Osteocyte (in vitro differentiated cells): ENCODE results near the gene PHGDH. TPM values are rescaled to one million over a fixed set of nuclear protein-coding genes. Genes with fewer than 3 reads are reported as not detected.

Experiments used
- DNase-seq: peaks from one replicate; pipeline ENCODE4 v3.0.0; 2021; ENCODE audit warnings: mixed read lengths; ENCODE audit not compliant: unreplicated experiment; ENCODE audit errors: extremely low spot score
- H3K27ac Mint-ChIP-seq: one replicate; pipeline ENCODE4 v1.8.0; 2021; ENCODE audit warnings: mild to moderate bottlenecking, mixed read lengths; ENCODE audit not compliant: unreplicated experiment
- H3K27me3 Mint-ChIP-seq: one replicate; pipeline ENCODE4 v1.8.0; 2021; ENCODE audit warnings: mixed read lengths; ENCODE audit not compliant: unreplicated experiment
- H3K36me3 Mint-ChIP-seq: one replicate; pipeline ENCODE4 v1.8.0; 2021; ENCODE audit warnings: mixed read lengths; ENCODE audit not compliant: unreplicated experiment
- H3K4me1 Mint-ChIP-seq: one replicate; pipeline ENCODE4 v1.8.0; 2021; ENCODE audit warnings: mixed read lengths; ENCODE audit not compliant: unreplicated experiment
- H3K4me3 Mint-ChIP-seq: one replicate; pipeline ENCODE4 v1.8.0; 2021; ENCODE audit warnings: mild to moderate bottlenecking, moderate library complexity, mixed read lengths; ENCODE audit not compliant: unreplicated experiment
- H3K9me3 Mint-ChIP-seq: one replicate; pipeline ENCODE4 v1.8.0; 2021; ENCODE audit warnings: mixed read lengths; ENCODE audit not compliant: unreplicated experiment
- CTCF ChIP-seq: fragments of 200-600 bp; sonication (generic); IDR thresholded peaks from 2 replicates; pipeline ENCODE4 v1.5.0; 2021; ENCODE audit warnings: antibody characterized with exemption, mild to moderate bottlenecking, moderate library complexity
- total RNA-seq: library from RNA; stranded (reverse); gene quantifications from 2 replicates; pipeline ENCODE4 v1.2.1, GENCODE V29; 2021

Gene PHGDH
- total RNA-seq, 1 donor from 2014 or later, result 271 TPM

DNA sequence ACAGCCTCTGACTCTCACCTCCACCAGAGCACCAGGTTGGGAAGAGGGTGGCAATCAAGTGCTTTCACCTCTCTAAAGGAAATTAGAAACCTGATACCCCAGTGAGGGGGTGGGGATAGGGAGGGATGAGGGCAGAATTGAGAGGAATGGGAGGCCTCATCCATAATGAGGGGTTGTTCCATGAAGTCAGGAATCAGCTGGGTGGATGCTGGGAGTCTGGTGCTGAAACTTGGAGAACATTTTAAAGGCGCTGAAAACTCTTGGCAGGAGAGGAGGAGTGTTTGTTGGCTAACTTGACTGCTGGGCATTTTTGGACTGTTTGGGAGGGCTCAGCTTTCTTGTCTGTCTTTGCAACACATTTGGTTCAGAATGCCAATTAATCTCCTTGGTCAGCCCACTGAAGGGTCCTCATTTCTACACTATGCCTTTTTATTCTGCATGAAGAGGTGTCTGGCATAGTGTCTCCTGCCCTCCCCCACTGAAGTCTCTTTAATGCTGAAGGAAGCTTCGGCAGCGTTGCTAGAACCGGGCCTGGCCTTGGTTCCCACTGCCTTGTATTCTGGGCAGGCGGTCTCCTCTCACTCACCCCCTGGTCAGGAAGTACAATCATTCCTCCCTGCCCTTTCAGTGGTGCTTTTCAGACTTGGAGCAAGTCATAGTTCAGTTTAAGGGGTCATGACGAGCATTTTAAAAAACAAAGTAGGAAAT lies 2.2 kb downstream of the PHGDH start:
- no peak for TF ChIP-seq CTCF
- no peaks in the 10 kb centered on the region for H3K9me3 Mint-ChIP-seq
- H3K4me3 Mint-ChIP-seq, result peak overlapping the region; percentile 83
- peaks cover 18% of the 10 kb centered on the region for H3K36me3 Mint-ChIP-seq
- DNase-seq, result no peak
- peaks cover 14% of the 10 kb centered on the region for H3K27me3 Mint-ChIP-seq
- peak overlapping the region; percentile 98 for H3K27ac Mint-ChIP-seq
- peaks cover 47% of the 10 kb centered on the region for H3K4me1 Mint-ChIP-seq

GRCh38 chr1:119714583-119714982 lies 2.8 kb downstream of the PHGDH start:
- H3K4me1 Mint-ChIP-seq, result peaks cover 47% of the 10 kb centered on the region
- no peak for TF ChIP-seq CTCF
- H3K36me3 Mint-ChIP-seq, result peaks cover 18% of the 10 kb centered on the region
- no peak overlapping the region for H3K27ac Mint-ChIP-seq
- DNase-seq, result no peak
- peak overlapping the region; percentile 83 for H3K4me3 Mint-ChIP-seq
- peaks cover 10% of the 10 kb centered on the region for H3K27me3 Mint-ChIP-seq
- H3K9me3 Mint-ChIP-seq, result no peaks in the 10 kb centered on the region

- peaks cover 24% of the 10 kb centered on the region for H3K36me3 Mint-ChIP-seq
- no peak overlapping the region for H3K27ac Mint-ChIP-seq
- peaks cover 1% of the 10 kb centered on the region for H3K27me3 Mint-ChIP-seq
- no peak for TF ChIP-seq CTCF
- DNase-seq, result no peak
- H3K4me1 Mint-ChIP-seq, result peaks cover 47% of the 10 kb centered on the region
- no peaks in the 10 kb centered on the region for H3K9me3 Mint-ChIP-seq
- peak overlapping the region; percentile 1 for H3K4me3 Mint-ChIP-seq
These were observed 3.8 kb downstream of the PHGDH start for GRCh38 chr1:119715542-119715941.

DNA sequence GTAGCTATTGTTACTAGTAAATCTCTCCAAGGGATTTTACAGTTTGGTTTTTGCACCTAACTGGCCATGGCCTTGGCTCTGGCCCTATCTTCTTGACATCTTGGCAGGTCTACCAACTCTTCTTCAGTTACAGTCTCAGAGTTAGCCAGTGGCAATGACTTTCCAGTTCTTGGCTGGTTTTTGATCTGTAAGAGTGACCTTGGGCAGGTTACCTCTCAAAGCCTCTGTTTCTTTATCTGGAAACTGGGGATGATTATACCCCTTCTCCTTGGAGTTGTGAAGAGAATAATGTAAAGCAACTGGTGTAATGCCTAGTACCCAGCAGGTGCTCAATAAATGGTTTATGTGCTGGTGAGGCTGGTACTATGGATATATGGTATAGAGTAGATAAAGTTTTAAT lies 6.7 kb downstream of the PHGDH start:
- no peak for TF ChIP-seq CTCF
- Mint-ChIP-seq H3K36me3 (peaks cover 48% of the 10 kb centered on the region), H3K4me1 (peaks cover 36% of the 10 kb centered on the region), H3K9me3 (no peaks in the 10 kb centered on the region), H3K4me3 (no peak overlapping the region), H3K27ac (no peak overlapping the region), H3K27me3 (no peaks in the 10 kb centered on the region)
- no peak for DNase-seq

DNA sequence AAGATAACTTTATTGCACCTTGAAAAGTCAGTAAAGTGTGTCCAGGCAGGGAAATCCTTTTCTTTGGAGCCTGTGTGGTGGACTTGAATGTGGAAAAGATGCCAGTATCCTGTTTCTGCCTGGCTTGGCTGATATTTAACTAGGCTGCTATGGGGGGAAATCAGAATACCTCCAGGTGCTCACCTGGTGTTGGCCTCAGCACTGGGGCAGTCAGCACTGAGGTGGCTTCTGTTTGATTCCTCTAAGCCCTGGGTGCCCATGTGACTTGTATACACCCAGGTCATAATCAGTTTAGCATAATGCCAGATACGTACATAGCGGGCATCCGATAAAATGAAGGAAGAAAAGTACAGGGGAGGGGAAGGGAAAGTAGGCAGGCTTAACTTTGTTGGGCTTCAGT lies 7.2 kb downstream of the PHGDH start:
- Mint-ChIP-seq H3K4me1 (peaks cover 31% of the 10 kb centered on the region), H3K4me3 (no peak overlapping the region), H3K36me3 (peaks cover 54% of the 10 kb centered on the region), H3K27me3 (no peaks in the 10 kb centered on the region), H3K27ac (no peak overlapping the region), H3K9me3 (no peaks in the 10 kb centered on the region)
- no peak for TF ChIP-seq CTCF
- no peak for DNase-seq
